Neural progenitor cell (in vitro differentiated cells): ENCODE data around the gene SLC38A10. TPM values are rescaled to one million over a fixed set of nuclear protein-coding genes. Genes with fewer than 3 reads are reported as not detected.
"Not testable (repeated sequence)": the region's sequence is repeated elsewhere in the genome, so short reads cannot be mapped to it uniquely, and the experiment has no call there.

ENCODE experiments used
- DNase-seq: peaks from one replicate; pipeline ENCODE4 v3.0.0-alpha.2; 2016; ENCODE audit warnings: low spot score
- H2AFZ ChIP-seq: fragments of 200-600 bp; sonication (generic); replicated peaks from 2 replicates; pipeline ENCODE4 v1.6.1; 2016; ENCODE audit warnings: antibody characterized with exemption
- H3F3A ChIP-seq: fragments of 200-600 bp; sonication (generic); 2 replicates; pipeline ENCODE4 v1.6.1; 2016; ENCODE audit warnings: antibody characterized with exemption, low read depth
- H3K27ac ChIP-seq: fragments of 200-600 bp; sonication (generic); 2 replicates; pipeline ENCODE4 v1.5.1; 2016; ENCODE audit warnings: mild to moderate bottlenecking
- H3K27me3 ChIP-seq: fragments of 200-600 bp; sonication (generic); 2 replicates; pipeline ENCODE4 v1.6.1; 2016; ENCODE audit warnings: mild to moderate bottlenecking, moderate library complexity
- H3K36me3 ChIP-seq: fragments of 200-600 bp; sonication (generic); 2 replicates; pipeline ENCODE4 v1.5.1; 2016
- H3K4me1 ChIP-seq: fragments of 200-600 bp; sonication (generic); 2 replicates; pipeline ENCODE4 v1.6.1; 2016; ENCODE audit warnings: mixed run types
- H3K4me2 ChIP-seq: fragments of 200-600 bp; sonication (generic); 2 replicates; pipeline ENCODE4 v1.6.1; 2016
- H3K4me3 ChIP-seq: fragments of 200-600 bp; sonication (generic); 2 replicates; pipeline ENCODE4 v1.5.1; 2016
- H3K79me2 ChIP-seq: fragments of 200-600 bp; sonication (generic); 2 replicates; pipeline ENCODE4 v1.6.1; 2016; ENCODE audit warnings: low read depth
- H3K9ac ChIP-seq: fragments of 200-600 bp; sonication (generic); 2 replicates; pipeline ENCODE4 v1.6.1; 2016
- H3K9me3 ChIP-seq: fragments of 200-600 bp; sonication (generic); 2 replicates; pipeline ENCODE4 v1.5.1; 2016; ENCODE audit warnings: low read depth
- H4K20me1 ChIP-seq: fragments of 200-600 bp; sonication (generic); 2 replicates; pipeline ENCODE4 v1.6.1; 2016; ENCODE audit warnings: low read depth
- H3K27ac Mint-ChIP-seq: 3 replicates; pipeline ENCODE4 v1.8.0; 2021; ENCODE audit warnings: mixed read lengths
- H3K27me3 Mint-ChIP-seq: 2 replicates; pipeline ENCODE4 v1.8.0; 2022; ENCODE audit warnings: low read depth, mild to moderate bottlenecking, inconsistent platforms, moderate library complexity, mixed read lengths; ENCODE audit not compliant: insufficient read depth
- H3K36me3 Mint-ChIP-seq: 3 replicates; pipeline ENCODE4 v1.8.0; 2021; ENCODE audit warnings: mixed read lengths
- H3K4me1 Mint-ChIP-seq: 3 replicates; pipeline ENCODE4 v1.8.0; 2021; ENCODE audit warnings: mixed read lengths
- H3K4me3 Mint-ChIP-seq: 3 replicates; pipeline ENCODE4 v1.8.0; 2021; ENCODE audit warnings: mild to moderate bottlenecking, moderate library complexity, mixed read lengths
- H3K9me3 Mint-ChIP-seq: 3 replicates; pipeline ENCODE4 v1.8.0; 2020; ENCODE audit warnings: mixed read lengths
- EZH2 ChIP-seq: fragments of 200-600 bp; sonication (generic); IDR thresholded peaks from 2 replicates; pipeline ENCODE4 v1.6.1; 2017; ENCODE audit warnings: antibody characterized with exemption, mild to moderate bottlenecking, moderate library complexity
- EZH2phosphoT487 ChIP-seq: fragments of 200-600 bp; sonication (generic); IDR thresholded peaks from 2 replicates; pipeline ENCODE4 v1.6.1; 2017; ENCODE audit warnings: antibody characterized with exemption
- total RNA-seq: library from RNA; depleted of rRNA; stranded (reverse); fragments of >200 nt; gene quantifications from 2 replicates; pipeline ENCODE4 v1.2.3, GENCODE V29; 2015; ENCODE audit warnings: low replicate concordance
- TF ChIP-seq, protein P1 (sequence below): fragments of 200-600 bp; sonication (generic); IDR thresholded peaks from 2 replicates; pipeline ENCODE4 v1.5.1; 2017; ENCODE audit warnings: antibody characterized with exemption, mild to moderate bottlenecking

SLC38A10 gene
- total RNA-seq, 1 donor from 2014 or later, result 8.3 TPM

DNA sequence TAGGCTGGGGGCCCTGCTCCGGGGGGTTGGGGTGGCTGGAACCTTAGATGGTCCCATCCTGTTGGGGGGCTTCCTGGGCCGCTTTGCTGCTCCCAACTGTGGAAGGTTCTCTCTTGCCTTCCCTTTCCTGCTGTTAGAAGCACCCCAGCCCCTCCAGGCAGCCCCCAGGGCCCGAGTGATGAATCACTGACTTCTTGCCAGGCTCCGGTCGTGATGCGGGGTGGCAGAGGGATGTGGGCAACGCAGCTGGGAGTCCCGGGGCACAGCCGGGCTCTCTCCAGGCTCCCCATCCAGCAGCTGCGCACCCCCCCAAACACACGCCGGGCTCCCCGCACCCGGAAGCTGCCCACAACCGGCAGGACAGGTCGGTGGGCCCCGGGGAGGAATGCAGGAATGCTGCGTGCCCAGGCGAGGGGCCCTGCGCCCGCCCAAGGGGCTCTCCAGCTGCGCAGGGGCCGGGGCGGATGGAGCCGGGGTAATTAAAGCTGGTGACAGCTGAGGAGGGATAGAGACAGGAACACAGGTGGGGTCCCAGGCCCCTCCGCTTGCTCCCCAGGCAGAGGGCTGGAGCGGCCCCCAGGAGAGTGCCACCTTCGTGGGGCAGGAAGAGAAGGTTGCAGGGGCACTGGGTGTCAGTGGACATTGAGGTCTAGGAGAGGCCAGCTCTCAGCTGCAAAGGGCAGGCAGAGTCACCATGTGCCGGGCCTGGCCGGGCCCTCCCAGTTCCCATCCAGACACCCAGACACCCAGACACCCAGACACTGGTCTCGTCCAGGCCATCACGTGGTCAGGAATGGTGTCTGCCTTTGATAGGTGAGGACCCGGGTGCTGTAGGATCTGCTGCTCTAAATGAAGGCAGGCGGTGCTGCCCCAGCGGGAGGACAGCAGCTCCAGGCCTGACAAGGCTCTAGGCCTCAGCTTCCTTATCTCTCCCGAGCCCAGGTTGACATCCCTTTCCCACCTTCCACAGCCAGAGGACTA is 15.0 kb upstream of the SLC38A10 start:
- DNase-seq, result no peak
- H3K4me1 Mint-ChIP-seq, result peaks cover 28% of the 10 kb centered on the region
- Histone ChIP-seq H3K27ac (no peak overlapping the region), H3K36me3 (no peaks in the 10 kb centered on the region), H3F3A (no peaks in the 10 kb centered on the region), H2AFZ (no peak overlapping the region), H3K4me2 (peak overlapping the region; percentile 44), H3K4me3 (no peak overlapping the region), H3K9ac (no peak overlapping the region), H4K20me1 (no peaks in the 10 kb centered on the region), H3K9me3 (no peaks in the 10 kb centered on the region), H3K79me2 (no peaks in the 10 kb centered on the region), H3K27me3 (no peaks in the 10 kb centered on the region), H3K4me1 (peaks cover 6% of the 10 kb centered on the region)
- peak overlapping the region; percentile 90 for H3K27ac Mint-ChIP-seq
- TF ChIP-seq, protein P1, sequence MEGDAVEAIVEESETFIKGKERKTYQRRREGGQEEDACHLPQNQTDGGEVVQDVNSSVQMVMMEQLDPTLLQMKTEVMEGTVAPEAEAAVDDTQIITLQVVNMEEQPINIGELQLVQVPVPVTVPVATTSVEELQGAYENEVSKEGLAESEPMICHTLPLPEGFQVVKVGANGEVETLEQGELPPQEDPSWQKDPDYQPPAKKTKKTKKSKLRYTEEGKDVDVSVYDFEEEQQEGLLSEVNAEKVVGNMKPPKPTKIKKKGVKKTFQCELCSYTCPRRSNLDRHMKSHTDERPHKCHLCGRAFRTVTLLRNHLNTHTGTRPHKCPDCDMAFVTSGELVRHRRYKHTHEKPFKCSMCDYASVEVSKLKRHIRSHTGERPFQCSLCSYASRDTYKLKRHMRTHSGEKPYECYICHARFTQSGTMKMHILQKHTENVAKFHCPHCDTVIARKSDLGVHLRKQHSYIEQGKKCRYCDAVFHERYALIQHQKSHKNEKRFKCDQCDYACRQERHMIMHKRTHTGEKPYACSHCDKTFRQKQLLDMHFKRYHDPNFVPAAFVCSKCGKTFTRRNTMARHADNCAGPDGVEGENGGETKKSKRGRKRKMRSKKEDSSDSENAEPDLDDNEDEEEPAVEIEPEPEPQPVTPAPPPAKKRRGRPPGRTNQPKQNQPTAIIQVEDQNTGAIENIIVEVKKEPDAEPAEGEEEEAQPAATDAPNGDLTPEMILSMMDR, result no peak
- TF ChIP-seq EZH2phosphoT487 (no peak), EZH2 (no peak)
- no peak overlapping the region for H3K4me3 Mint-ChIP-seq
- H3K9me3 Mint-ChIP-seq, result peaks cover 2% of the 10 kb centered on the region
- peaks cover 13% of the 10 kb centered on the region for H3K27me3 Mint-ChIP-seq
- H3K36me3 Mint-ChIP-seq, result no peaks in the 10 kb centered on the region

- no peaks in the 10 kb centered on the region for H3K27me3 ChIP-seq
- peak overlapping the region; percentile 44 for H3K4me2 ChIP-seq
- no peak overlapping the region for H3K4me3 ChIP-seq
- peak; percentile 77 for DNase-seq
- H2AFZ ChIP-seq, result no peak overlapping the region
- TF ChIP-seq EZH2, result no peak
- TF ChIP-seq, protein P1, result peak; percentile 52
- Mint-ChIP-seq H3K36me3 (no peaks in the 10 kb centered on the region), H3K9me3 (peaks cover 2% of the 10 kb centered on the region), H3K27me3 (peaks cover 13% of the 10 kb centered on the region), H3K27ac (peak overlapping the region; percentile 98), H3K4me3 (peak overlapping the region; percentile 69), H3K4me1 (peaks cover 29% of the 10 kb centered on the region)
- H3K9me3 ChIP-seq, result no peaks in the 10 kb centered on the region
- no peaks in the 10 kb centered on the region for H3K79me2 ChIP-seq
- H3K4me1 ChIP-seq, result peaks cover 6% of the 10 kb centered on the region
- H3K27ac ChIP-seq, result no peak overlapping the region
- no peak overlapping the region for H3K9ac ChIP-seq
- H3K36me3 ChIP-seq, result no peaks in the 10 kb centered on the region
- H4K20me1 ChIP-seq, result no peaks in the 10 kb centered on the region
- no peaks in the 10 kb centered on the region for H3F3A ChIP-seq
Measured at GRCh38 chr17:81309140-81309858, 14.2 kb upstream of the SLC38A10 start.

DNA sequence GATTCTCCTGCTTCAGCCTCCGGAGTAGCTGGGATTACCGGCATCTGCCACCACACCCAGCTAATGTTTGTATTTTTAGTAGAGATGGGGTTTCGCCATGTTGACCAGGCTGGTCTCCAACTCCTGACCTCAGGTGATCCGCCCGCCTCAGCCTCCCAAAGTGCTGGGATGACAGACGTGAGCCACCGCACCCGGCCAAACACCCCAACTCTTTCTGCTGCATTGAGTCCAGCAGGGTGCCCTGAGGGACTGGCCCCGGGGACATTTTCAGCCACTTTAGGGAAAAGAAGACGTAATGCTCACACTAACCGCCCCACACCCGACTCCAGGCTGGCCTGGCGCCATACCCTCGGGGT is 13.7 kb upstream of the SLC38A10 start:
- not testable (repeated sequence) for H3K79me2 ChIP-seq, H3K9me3 ChIP-seq, H3K36me3 ChIP-seq, H4K20me1 ChIP-seq, H3K27ac ChIP-seq, H3K9ac ChIP-seq, H3K27ac Mint-ChIP-seq, H3F3A ChIP-seq, H3K4me1 ChIP-seq, H3K4me3 ChIP-seq, DNase-seq, H3K36me3 Mint-ChIP-seq, H3K4me3 Mint-ChIP-seq, H2AFZ ChIP-seq, H3K27me3 ChIP-seq, H3K9me3 Mint-ChIP-seq
- H3K4me2 ChIP-seq, result peak overlapping the region; percentile 44
- H3K27me3 Mint-ChIP-seq, result peaks cover 13% of the 10 kb centered on the region
- H3K4me1 Mint-ChIP-seq, result peaks cover 29% of the 10 kb centered on the region
